Measurements from ENCODE around the gene CREG2.

Gene CREG2

DNA sequence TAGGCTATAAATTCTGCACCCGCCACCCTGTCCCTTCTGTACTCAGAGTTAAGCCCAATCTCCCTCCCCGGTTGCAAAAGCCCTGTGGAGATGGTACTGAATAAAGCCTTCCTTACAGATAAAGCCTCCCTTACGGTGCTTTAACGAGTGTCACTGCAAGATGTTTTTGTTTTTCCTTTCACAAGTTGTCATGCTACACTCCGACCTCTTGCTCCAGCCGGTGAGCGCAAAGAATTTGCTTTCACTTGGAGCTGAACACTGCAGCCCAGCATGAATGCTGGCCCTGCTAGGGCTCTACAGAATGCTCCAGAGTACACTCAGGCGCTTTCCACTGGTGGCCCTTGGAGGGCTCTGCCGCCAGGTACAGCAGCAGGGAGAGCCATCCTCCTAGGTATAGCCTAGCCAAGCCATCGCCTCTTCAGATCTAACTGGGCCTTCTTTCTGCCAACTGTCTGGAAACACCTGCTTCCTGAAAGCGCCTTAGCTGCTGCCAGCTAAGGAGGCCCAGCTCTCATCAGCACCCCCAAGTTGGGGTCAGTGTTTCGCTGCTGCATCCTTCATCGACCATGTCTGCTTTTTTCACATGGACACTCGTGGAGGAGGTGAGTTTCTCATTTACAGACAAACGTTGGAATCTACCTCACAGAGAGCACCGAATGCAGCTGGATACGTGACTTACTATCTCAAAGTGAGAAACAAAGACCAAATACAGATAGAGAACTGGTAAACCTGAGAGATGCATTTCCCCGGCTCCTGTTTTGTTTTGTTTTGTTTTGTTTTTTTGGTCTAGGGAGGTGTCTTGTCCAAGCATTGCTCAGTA is 13.4 kb upstream of the CREG2 start:
- TF ChIP-seq, protein P1, sequence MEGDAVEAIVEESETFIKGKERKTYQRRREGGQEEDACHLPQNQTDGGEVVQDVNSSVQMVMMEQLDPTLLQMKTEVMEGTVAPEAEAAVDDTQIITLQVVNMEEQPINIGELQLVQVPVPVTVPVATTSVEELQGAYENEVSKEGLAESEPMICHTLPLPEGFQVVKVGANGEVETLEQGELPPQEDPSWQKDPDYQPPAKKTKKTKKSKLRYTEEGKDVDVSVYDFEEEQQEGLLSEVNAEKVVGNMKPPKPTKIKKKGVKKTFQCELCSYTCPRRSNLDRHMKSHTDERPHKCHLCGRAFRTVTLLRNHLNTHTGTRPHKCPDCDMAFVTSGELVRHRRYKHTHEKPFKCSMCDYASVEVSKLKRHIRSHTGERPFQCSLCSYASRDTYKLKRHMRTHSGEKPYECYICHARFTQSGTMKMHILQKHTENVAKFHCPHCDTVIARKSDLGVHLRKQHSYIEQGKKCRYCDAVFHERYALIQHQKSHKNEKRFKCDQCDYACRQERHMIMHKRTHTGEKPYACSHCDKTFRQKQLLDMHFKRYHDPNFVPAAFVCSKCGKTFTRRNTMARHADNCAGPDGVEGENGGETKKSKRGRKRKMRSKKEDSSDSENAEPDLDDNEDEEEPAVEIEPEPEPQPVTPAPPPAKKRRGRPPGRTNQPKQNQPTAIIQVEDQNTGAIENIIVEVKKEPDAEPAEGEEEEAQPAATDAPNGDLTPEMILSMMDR (IDR thresholded peaks at IDR 0.05; ENCODE audit: borderline replicate concordance, insufficient read depth, low read depth, low read length), result no peak
- no peak overlapping the region for H3K4me3 ChIP-seq (ENCODE audit: low read depth, low read length)

DNA sequence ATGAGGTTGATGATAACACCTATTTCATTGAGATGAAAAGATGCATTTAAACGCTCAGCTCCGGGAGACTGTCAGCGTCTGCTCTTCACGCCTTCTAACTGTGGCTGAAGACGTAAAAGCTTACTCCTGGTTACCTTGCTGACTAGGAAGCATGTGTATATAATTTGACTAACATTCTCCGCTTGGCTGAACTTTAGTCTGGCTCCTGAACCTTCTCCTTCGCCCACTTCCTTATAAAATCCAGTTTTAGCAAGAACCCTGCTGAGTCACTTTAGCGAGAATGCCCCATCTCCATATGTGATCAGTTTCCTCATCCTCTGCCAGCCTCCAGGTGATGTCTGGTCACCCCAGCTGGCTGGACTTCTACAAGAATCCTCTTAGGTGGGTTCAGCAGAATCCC is 12.7 kb upstream of the CREG2 start:
- TF ChIP-seq, protein P1 (IDR thresholded peaks at IDR 0.05; ENCODE audit: borderline replicate concordance, insufficient read depth, low read depth, low read length), result no peak
- H3K4me3 ChIP-seq (ENCODE audit: low read depth, low read length), result no peak overlapping the region

DNA sequence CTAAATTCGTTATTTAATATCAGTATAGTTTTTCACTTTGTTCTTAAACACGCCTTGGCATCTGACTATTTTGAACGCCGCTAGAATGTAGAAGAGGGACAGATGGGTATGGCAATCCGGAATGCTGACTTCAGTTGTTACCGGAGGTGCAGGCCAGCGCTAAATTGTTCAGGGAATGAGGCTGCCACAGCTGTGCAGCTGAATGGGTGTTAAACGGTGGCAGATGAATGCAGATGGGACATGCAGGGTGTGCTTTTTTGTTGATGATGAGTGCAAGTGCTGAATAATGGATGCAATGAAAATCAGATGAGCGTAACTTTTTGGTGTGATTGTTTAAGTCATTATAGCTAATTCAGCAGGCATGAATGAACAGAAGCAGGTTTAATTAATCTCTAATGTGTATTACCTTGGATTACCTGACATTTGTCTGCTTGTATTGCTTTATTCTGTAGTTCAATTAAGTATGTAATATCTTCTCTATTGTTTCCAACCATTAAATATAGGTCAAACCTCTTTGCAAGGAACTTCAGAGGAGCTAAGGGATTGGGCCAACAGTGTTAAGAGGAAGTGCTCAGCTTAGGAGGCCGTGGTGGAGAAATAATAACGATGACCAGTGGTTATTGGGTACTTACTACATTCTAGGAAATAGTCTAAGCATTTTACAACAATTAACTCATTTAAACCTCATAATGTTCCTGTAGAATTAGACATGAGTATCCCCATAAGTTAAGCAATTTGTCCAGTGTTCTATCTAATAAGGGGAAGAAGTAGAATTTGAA is 11.9 kb upstream of the CREG2 start:
- H3K4me3 ChIP-seq (ENCODE audit: low read depth, low read length), result no peak overlapping the region
- TF ChIP-seq, protein P1 (IDR thresholded peaks at IDR 0.05; ENCODE audit: borderline replicate concordance, insufficient read depth, low read depth, low read length), result no peak

DNA sequence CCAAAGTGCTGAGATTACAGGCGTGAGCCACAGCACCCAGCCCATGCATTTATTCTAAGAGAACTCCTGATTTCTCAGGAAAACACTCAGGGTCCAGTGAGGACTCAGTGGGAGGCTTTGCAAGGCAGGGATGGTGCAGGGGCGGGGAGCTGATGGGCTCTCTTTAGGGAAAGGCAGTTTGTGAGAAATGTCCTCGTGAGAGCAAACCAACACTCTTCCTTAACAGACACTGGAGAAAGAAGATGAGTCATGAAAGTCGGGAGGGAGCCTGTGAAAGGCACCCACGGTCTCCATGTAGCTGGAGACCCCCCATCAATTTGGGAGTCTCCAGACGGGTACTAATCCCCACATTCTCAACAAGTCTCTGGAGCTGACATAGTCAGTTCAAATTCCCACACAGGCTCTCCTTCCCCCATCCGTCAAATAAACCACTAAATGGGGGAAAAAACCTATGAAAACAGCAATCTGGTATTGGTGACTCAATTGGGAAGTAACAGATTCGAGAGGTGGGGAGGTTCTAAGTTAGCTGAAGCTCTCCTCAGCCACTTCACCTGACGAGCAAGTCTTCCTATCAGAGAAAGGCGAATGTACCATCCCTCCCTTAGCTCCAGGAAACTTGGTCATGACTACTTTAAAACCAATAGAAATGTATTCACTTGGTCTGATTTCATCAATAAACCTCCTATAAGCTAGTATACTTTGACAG is 11.0 kb upstream of the CREG2 start:
- TF ChIP-seq, protein P1 (IDR thresholded peaks at IDR 0.05; ENCODE audit: borderline replicate concordance, insufficient read depth, low read depth, low read length), result no peak
- H3K4me3 ChIP-seq (ENCODE audit: low read depth, low read length), result no peak overlapping the region

DNA sequence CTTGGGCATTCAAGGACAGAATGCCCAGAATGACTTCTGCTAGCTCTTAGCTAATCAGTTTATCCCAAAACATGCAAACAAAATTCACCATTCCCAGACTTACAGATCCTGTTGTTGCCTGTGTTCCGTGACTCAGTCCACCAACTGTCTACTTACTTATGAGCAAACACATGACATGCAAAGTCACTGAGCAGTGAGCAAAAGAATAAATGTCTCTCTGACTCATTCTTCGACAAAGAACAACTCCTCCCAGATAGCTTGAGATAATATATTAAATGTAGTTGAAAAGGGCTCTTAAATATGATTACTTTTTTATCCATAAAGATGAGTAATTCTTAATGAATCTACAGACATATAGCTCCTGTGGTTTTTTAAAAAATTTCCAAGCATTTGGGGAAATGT is 9.0 kb upstream of the CREG2 start:
- H3K4me3 ChIP-seq (ENCODE audit: low read depth, low read length), result no peak overlapping the region
- TF ChIP-seq, protein P1 (IDR thresholded peaks at IDR 0.05; ENCODE audit: borderline replicate concordance, insufficient read depth, low read depth, low read length), result no peak

DNA sequence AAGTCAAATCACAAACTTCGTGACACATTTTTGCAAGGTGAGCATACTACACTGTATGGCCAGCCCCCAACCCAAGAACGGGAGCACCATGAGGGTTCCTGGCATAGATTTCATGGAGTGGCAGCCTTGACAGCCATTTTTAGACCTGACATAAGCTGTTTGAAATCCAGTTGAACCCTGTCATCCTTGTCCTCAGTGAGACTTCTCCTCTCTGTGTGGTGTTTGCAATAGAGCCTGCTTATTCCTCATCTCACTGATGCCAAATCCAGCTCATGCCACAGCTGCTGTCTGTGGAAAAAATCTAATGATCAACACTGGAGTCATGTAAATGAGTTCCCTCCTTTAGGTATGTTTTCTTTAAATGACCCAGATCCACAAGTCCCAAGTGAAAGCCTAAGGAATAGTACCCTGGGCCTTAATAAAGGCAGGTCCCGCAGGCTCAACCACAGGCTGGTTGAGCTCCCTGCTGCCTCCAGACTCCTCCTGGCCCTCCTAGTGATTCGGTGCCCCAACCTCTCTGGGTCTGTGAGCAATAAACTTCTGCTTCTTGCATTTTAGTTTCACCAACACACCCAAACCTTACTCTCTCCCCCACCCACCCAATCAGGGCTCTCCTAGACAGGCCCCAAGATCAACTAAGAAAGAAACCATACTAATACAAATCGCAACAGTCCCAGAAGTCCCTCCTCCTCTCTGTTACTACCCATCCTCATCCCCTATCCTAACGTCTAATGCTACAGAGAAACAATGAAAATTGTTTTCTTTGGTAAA is 8.4 kb upstream of the CREG2 start:
- TF ChIP-seq, protein P1 (IDR thresholded peaks at IDR 0.05; ENCODE audit: borderline replicate concordance, insufficient read depth, low read depth, low read length), result no peak
- no peak overlapping the region for H3K4me3 ChIP-seq (ENCODE audit: low read depth, low read length)
